Hepatocyte (in vitro differentiated cells): Measurements from ENCODE around the gene CDAN1. TPM values are rescaled to one million over a fixed set of nuclear protein-coding genes. Genes with fewer than 3 reads are reported as not detected.

Source experiments
- DNase-seq: peaks from one replicate; pipeline ENCODE4 v3.0.0-alpha.2; 2016; ENCODE audit warnings: low spot score
- H2AFZ ChIP-seq: fragments of 200-600 bp; sonication (generic); 2 replicates; pipeline ENCODE4 v1.6.0; 2016; ENCODE audit warnings: antibody characterized with exemption, mild to moderate bottlenecking
- H3K27ac ChIP-seq: fragments of 200-600 bp; sonication (generic); 2 replicates; pipeline ENCODE4 v1.5.1; 2016; ENCODE audit warnings: mild to moderate bottlenecking
- H3K27me3 ChIP-seq: fragments of 200-600 bp; sonication (generic); 2 replicates; pipeline ENCODE4 v1.6.1; 2016
- H3K36me3 ChIP-seq: fragments of 200-600 bp; sonication (generic); replicated peaks from 2 replicates; pipeline ENCODE4 v1.5.1; 2016; ENCODE audit warnings: low read depth; ENCODE audit not compliant: insufficient read depth
- H3K4me1 ChIP-seq: fragments of 200-600 bp; sonication (generic); 2 replicates; pipeline ENCODE4 v1.5.1; 2016; ENCODE audit warnings: mild to moderate bottlenecking, moderate library complexity; ENCODE audit not compliant: insufficient read depth
- H3K4me2 ChIP-seq: fragments of 200-600 bp; sonication (generic); 2 replicates; pipeline ENCODE4 v1.6.0; 2016
- H3K4me3 ChIP-seq: fragments of 200-600 bp; sonication (generic); 2 replicates; pipeline ENCODE4 v1.5.1; 2016; ENCODE audit warnings: mild to moderate bottlenecking
- H3K79me2 ChIP-seq: fragments of 200-600 bp; sonication (generic); 2 replicates; pipeline ENCODE4 v1.6.0; 2017; ENCODE audit warnings: mild to moderate bottlenecking
- H3K9me2 ChIP-seq: fragments of 200-600 bp; sonication (generic); replicated peaks from 2 replicates; pipeline ENCODE4 v1.6.0; 2017; ENCODE audit warnings: mild to moderate bottlenecking; ENCODE audit not compliant: insufficient read depth
- H3K9me3 ChIP-seq: fragments of 200-600 bp; sonication (generic); 2 replicates; pipeline ENCODE4 v1.5.1; 2016; ENCODE audit warnings: low read depth, mild to moderate bottlenecking
- H4K20me1 ChIP-seq: fragments of 200-600 bp; sonication (generic); 2 replicates; pipeline ENCODE4 v1.6.0; 2016; ENCODE audit warnings: mild to moderate bottlenecking; ENCODE audit not compliant: insufficient read depth, poor library complexity, severe bottlenecking
- CTCF ChIP-seq: fragments of 200-600 bp; sonication (generic); IDR thresholded peaks from 2 replicates; pipeline ENCODE4 v1.5.1; 2016; ENCODE audit warnings: antibody characterized with exemption, mild to moderate bottlenecking; ENCODE audit not compliant: poor library complexity
- EZH2 ChIP-seq: fragments of 200-600 bp; sonication (generic); IDR thresholded peaks from 2 replicates; pipeline ENCODE4 v1.6.1; 2016; ENCODE audit warnings: antibody characterized with exemption, mild to moderate bottlenecking, borderline replicate concordance
- EZH2phosphoT487 ChIP-seq: fragments of 200-600 bp; sonication (generic); IDR thresholded peaks from one replicate; pipeline ENCODE4 v1.6.1; 2018; ENCODE audit warnings: antibody characterized with exemption, mild to moderate bottlenecking, low read depth, moderate library complexity; ENCODE audit not compliant: unreplicated experiment, severe bottlenecking
- WGBS: methylation state at CpG from one replicate; pipeline ENCODE4 v1.1.6; 2016; ENCODE audit warnings: low lambda C conversion rate; ENCODE audit errors: missing lambda C conversion rate; 5-methylcytosine and 5-hydroxymethylcytosine counted together
- polyA plus RNA-seq: library from polyadenylated mRNA; unstranded; fragments of >200 nt; fragmentation: Nextera tagmentation; extraction: Ambion mirVana; gene quantifications from 2 replicates; pipeline ENCODE4 v1.2.1, GENCODE V29; 2016
- total RNA-seq: library from RNA; depleted of rRNA; stranded (reverse); fragments of >200 nt; gene quantifications from 2 replicates; pipeline ENCODE4 v1.2.3, GENCODE V29; 2014

CDAN1 gene
- total and polyA plus RNA-seq, 2 experiments from 2014 or later = 12.3 to 13.9 TPM

- H3K27ac ChIP-seq = no peak overlapping the region
- no peak overlapping the region for H3K4me3 ChIP-seq
- H3K9me3 ChIP-seq = no peaks in the 10 kb centered on the region
- no peaks in the 10 kb centered on the region for H3K79me2 ChIP-seq
- H3K27me3 ChIP-seq = no peaks in the 10 kb centered on the region
- 93% methylated on average over 7 of the region's 7 CpGs for WGBS
- no peak overlapping the region for H2AFZ ChIP-seq
- no peaks in the 10 kb centered on the region for H3K4me1 ChIP-seq
- H4K20me1 ChIP-seq = no peaks in the 10 kb centered on the region
- H3K4me2 ChIP-seq = no peak overlapping the region
- no peak for DNase-seq
- H3K9me2 ChIP-seq = no peaks in the 10 kb centered on the region
- H3K36me3 ChIP-seq = no peaks in the 10 kb centered on the region
- TF ChIP-seq CTCF (no peak), EZH2phosphoT487 (no peak), EZH2 (no peak)
These were observed 57.4 kb downstream of the CDAN1 start for GRCh38 chr15:42679285-42680141.

DNA sequence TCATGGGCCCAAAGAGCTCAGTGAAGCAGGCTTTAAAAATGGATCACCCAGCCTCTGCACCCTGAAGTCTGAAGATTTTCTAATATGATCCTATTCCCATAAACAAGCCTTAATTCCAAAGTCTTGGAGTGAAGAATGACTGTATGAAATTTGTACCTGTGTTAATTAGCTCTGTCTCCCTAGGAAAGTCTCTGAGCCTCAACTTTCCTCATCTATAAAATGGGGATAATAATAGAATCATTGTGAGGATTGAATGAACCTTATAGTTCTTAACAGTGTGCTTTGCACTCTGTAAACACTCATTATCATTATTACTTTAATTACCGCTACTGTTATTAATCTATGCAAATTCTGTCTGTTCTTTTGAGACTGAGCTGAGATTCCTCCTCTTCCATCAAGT, 61.9 kb downstream of the CDAN1 start:
- Histone ChIP-seq H3K4me1 (peaks cover 3% of the 10 kb centered on the region), H3K27ac (no peak overlapping the region), H3K4me3 (no peak overlapping the region), H4K20me1 (no peaks in the 10 kb centered on the region), H3K36me3 (no peaks in the 10 kb centered on the region), H3K79me2 (no peaks in the 10 kb centered on the region), H3K4me2 (no peak overlapping the region), H3K9me3 (no peaks in the 10 kb centered on the region), H2AFZ (no peak overlapping the region), H3K27me3 (no peaks in the 10 kb centered on the region), H3K9me2 (no peaks in the 10 kb centered on the region)
- no peak for DNase-seq
- TF ChIP-seq EZH2phosphoT487 (no peak), EZH2 (no peak), CTCF (no peak)
- 100% methylated on average over 1 of the region's 1 CpG for WGBS

- TF ChIP-seq CTCF = no peak
- no peak for TF ChIP-seq EZH2
- TF ChIP-seq EZH2phosphoT487 = no peak
- no peaks in the 10 kb centered on the region for H4K20me1 ChIP-seq
- H3K79me2 ChIP-seq = no peaks in the 10 kb centered on the region
- 97% methylated on average over 6 of the region's 6 CpGs for WGBS
- peaks cover 3% of the 10 kb centered on the region for H3K4me1 ChIP-seq
- H3K4me2 ChIP-seq = no peak overlapping the region
- no peak for DNase-seq
- no peaks in the 10 kb centered on the region for H3K9me2 ChIP-seq
- no peak overlapping the region for H3K27ac ChIP-seq
- no peaks in the 10 kb centered on the region for H3K9me3 ChIP-seq
- no peak overlapping the region for H3K4me3 ChIP-seq
- H2AFZ ChIP-seq = no peak overlapping the region
- no peaks in the 10 kb centered on the region for H3K36me3 ChIP-seq
- H3K27me3 ChIP-seq = no peaks in the 10 kb centered on the region
These were observed 62.5 kb downstream of the CDAN1 start for GRCh38 chr15:42674472-42674871.

Other genes starting within 250 kb of the CDAN1 start
- 39.0 and 44.5 TPM in 2 replicates for gene ZNF106, start 246.0 kb downstream of the CDAN1 start, total RNA-seq
- 30.1 and 40.9 TPM in 2 replicates for gene ZNF106, start 246.0 kb downstream of the CDAN1 start, polyA plus RNA-seq
- 103 and 123 TPM in 2 replicates for gene SNAP23, start 241.5 kb downstream of the CDAN1 start, total RNA-seq
- 82.7 and 85.7 TPM in 2 replicates for gene SNAP23, start 241.5 kb downstream of the CDAN1 start, polyA plus RNA-seq
- 19.4 and 19.6 TPM in 2 replicates for gene LRRC57, start 188.3 kb downstream of the CDAN1 start, total RNA-seq
- 13.7 and 14.1 TPM in 2 replicates for gene LRRC57, start 188.3 kb downstream of the CDAN1 start, polyA plus RNA-seq
- 20.2 and 36.8 TPM in 2 replicates for gene HAUS2, start 188.3 kb downstream of the CDAN1 start, total RNA-seq
- 9.6 and 15.1 TPM in 2 replicates for gene HAUS2, start 188.3 kb downstream of the CDAN1 start, polyA plus RNA-seq
- 1.8 and 3.0 TPM in 2 replicates for gene STARD9, start 161.5 kb downstream of the CDAN1 start, total RNA-seq
- 0.50 and 2.3 TPM in 2 replicates for gene STARD9, start 161.5 kb downstream of the CDAN1 start, polyA plus RNA-seq
- 7.7 and 8.5 TPM in 2 replicates for gene TTBK2, start 183.7 kb upstream of the CDAN1 start, total RNA-seq
- gene TTBK2, start 183.7 kb upstream of the CDAN1 start, polyA plus RNA-seq = 3.5 and 3.8 TPM in 2 replicates